Adipose tissue (tissue), 3 donors: Measurements from ENCODE around the gene NABP1. TPM values are rescaled to one million over a fixed set of nuclear protein-coding genes. Genes with fewer than 3 reads are reported as not detected.

Source experiments
- H3K27ac ChIP-seq: one replicate; pipeline ENCODE4 v1.5.1; 2013; ENCODE audit warnings: low read depth, low read length
- WGBS, 3 donors: extraction: QIAGEN DNeasy Blood & Tissue Kit; methylation state at CpG; one replicate each; pipeline ENCODE4 v1.1.7; 2013; 5-methylcytosine and 5-hydroxymethylcytosine counted together
- polyA plus RNA-seq, 3 donors: library from polyadenylated mRNA; stranded (reverse); fragments of 200-250 nt; gene quantifications; one replicate each; pipeline ENCODE4 v1.2.3, GENCODE V29; 2013
- donor health status: healthy with polysubstance abuse.
- donor health status: Bipolar disorder and iron deficiency.
- donor health status: healthy.

The NABP1 gene
- polyA plus RNA-seq, 3 donors, result 5.0 to 55.8 (median 29.0) TPM

- no peak overlapping the region for H3K27ac ChIP-seq
- 38 to 47% (median 41%) methylated on average over 2 of the region's 2 CpGs for WGBS, 3 donors
Measured at GRCh38 chr2:191645434-191646162, 32.3 kb upstream of the NABP1 start.

GRCh38 chr2:191646163-191646902 is 31.6 kb upstream of the NABP1 start:
- no peak overlapping the region for H3K27ac ChIP-seq
- 83 to 91% (median 85%) methylated on average over 6 of the region's 6 CpGs for WGBS, 3 donors

GRCh38 chr2:191649519-191649918 is 28.4 kb upstream of the NABP1 start:
- no peak overlapping the region for H3K27ac ChIP-seq
- 85 to 93% (median 89%) methylated on average over 2 of the region's 2 CpGs for WGBS, 3 donors

GRCh38 chr2:191650896-191651773 is 26.8 kb upstream of the NABP1 start:
- WGBS, 3 donors, result 64 to 80% (median 74%) methylated on average over 3 of the region's 3 CpGs
- H3K27ac ChIP-seq, result no peak overlapping the region

- 87 to 95% (median 91%) methylated on average over 5 of the region's 5 CpGs for WGBS, 3 donors
- H3K27ac ChIP-seq, result no peak overlapping the region
Measured at GRCh38 chr2:191653667-191654391, 24.1 kb upstream of the NABP1 start.

- no peak overlapping the region for H3K27ac ChIP-seq
Measured at GRCh38 chr2:191656391-191656790, 21.5 kb upstream of the NABP1 start.

GRCh38 chr2:191656792-191657191 is 21.1 kb upstream of the NABP1 start:
- H3K27ac ChIP-seq, result no peak overlapping the region

GRCh38 chr2:191657977-191658376 is 20.0 kb upstream of the NABP1 start:
- no peak overlapping the region for H3K27ac ChIP-seq

- no peak overlapping the region for H3K27ac ChIP-seq
Measured at GRCh38 chr2:191659198-191659597, 18.7 kb upstream of the NABP1 start.

- WGBS, 3 donors, result 0 to 84% (median 0%) methylated on average over 1 of the region's 1 CpG
- no peak overlapping the region for H3K27ac ChIP-seq
Measured at GRCh38 chr2:191660575-191660974, 17.4 kb upstream of the NABP1 start.

GRCh38 chr2:191661097-191661924 is 16.6 kb upstream of the NABP1 start:
- no peak overlapping the region for H3K27ac ChIP-seq
- WGBS, 3 donors, result 67 to 90% (median 86%) methylated on average over 2 of the region's 2 CpGs

- no peak overlapping the region for H3K27ac ChIP-seq
Measured at GRCh38 chr2:191664823-191665677, 12.9 kb upstream of the NABP1 start.

- no peak overlapping the region for H3K27ac ChIP-seq
- 75 to 81% (median 79%) methylated on average over 4 of the region's 4 CpGs for WGBS, 3 donors
Measured at GRCh38 chr2:191666226-191666625, 11.7 kb upstream of the NABP1 start.

- no peak overlapping the region for H3K27ac ChIP-seq
- 43 to 64% (median 45%) methylated on average over 3 of the region's 3 CpGs for WGBS, 3 donors
Measured at GRCh38 chr2:191666732-191667131, 11.2 kb upstream of the NABP1 start.

GRCh38 chr2:191670076-191670475 is 7.9 kb upstream of the NABP1 start:
- H3K27ac ChIP-seq, result no peak overlapping the region

- no peak overlapping the region for H3K27ac ChIP-seq
Measured at GRCh38 chr2:191670787-191671186, 7.1 kb upstream of the NABP1 start.
